GM19463 (cell line): ENCODE data around the gene CTNNA3.

Experiments used
- ATAC-seq: cut with Tn5 transposase; IDR thresholded peaks from one replicate; pipeline ENCODE4 v1.9.1; 2021; ENCODE audit warnings: mild to moderate bottlenecking, moderate library complexity; ENCODE audit not compliant: unreplicated experiment

CTNNA3 gene

GRCh38 chr10:66591865-66592264, 1104.1 kb downstream of the CTNNA3 start:
- no peak for ATAC-seq

DNA sequence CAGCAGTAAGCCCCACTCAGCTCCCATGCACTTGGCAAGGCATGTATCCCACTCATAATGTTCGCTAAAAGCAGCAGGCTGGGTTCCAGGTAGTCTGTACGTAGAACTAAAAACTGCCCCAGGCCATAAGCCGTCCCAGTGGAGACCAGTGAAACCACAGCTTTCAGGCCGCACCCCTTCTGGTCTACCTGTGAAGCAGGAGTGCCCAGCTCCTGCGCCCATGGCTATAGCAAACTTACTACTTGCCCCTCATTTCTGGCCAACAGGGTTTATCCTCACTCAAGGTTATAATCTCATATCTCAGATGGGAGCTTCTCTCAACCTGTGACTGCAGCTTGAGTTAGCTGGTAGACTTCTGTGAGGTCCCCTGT, 1108.3 kb downstream of the CTNNA3 start:
- ATAC-seq = no peak

DNA sequence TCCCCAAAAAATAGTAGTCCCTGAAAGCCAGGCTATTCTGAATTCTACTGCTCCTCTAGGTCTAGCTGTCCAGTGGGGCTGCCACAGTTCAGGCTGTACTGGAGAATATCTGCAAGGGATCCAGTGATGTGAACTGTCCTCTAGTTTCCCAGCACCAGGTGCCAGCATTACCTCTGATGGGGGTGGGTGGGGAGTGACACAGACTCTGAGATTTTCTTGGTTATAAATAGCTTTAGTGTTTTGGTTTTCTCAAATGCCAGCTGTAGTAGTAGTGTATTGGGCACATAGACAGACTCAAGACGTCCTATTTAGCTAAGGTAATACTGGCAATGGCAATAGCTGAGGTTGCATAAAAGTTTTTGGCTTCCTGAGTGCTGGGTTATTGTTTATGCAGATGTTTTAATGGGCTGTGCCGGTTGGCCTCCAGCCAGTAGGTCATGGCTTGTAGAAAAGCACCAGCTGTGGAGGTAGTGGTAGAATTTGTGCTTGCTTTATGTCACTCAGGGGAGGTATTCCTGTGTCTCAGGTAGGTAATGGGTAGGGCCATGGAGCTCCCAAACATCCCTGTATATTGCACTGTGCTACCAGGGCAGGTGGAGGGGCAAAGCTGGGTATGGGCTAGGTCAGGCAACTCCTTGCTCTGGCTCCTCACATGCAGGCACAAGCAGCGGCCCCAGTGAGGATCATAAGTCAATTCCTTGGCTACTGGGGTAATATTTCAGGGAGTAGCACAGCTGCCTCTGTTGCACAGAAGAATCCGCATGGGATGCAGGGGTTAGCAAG, 1108.9 kb downstream of the CTNNA3 start:
- ATAC-seq = no peak

DNA sequence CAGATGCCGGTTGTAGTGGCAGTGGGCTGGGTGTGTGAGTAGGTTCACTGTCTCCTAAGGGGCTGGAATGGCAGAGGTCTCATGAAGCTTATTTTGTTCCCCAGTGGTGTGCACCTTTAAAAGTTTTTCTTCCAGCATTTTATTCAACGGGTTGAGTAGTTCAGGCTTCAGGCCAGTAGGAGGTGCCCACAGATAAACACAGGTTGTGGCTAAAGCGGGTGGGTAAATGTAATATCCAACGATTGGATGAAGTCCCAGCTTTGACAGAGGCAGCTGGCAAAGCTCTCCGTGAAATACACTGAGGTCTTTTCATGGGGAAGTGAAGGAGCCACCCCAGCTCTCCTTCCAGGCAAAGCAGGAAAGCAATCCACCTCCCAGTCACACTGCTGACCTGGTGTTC, 1109.9 kb downstream of the CTNNA3 start:
- no peak for ATAC-seq

DNA sequence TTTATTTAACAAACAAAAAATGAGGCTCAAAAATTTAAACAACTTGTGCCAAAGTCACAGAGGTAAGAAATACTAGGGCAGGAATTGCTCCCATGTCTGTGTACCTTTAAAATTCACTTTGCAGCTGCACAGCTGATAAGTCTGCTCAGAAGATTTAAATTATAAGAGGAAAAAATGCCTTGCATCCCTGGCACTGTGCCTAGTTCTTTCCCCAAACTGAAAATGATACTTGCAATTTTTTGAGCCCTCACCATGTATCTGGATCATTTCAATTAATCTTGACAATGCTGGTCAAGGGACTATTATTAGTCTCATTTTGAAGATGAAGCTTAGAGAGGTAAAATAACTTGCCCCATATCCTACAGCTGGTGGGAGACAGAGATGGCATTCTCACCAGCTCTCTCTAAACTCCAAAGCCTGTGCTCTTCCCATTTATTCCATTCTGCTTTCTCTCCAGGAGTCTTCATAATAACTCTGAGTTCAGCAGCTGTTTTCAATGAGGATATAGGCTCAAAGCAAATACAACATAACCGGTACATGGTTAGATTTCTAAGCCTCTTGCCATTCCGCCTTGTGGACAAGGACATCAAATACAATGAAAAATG, 1120.6 kb downstream of the CTNNA3 start:
- ATAC-seq = no peak

GRCh38 chr10:66572700-66573099, 1123.3 kb downstream of the CTNNA3 start:
- ATAC-seq = no peak

GRCh38 chr10:66565999-66566398, 1130.0 kb downstream of the CTNNA3 start:
- ATAC-seq = no peak

DNA sequence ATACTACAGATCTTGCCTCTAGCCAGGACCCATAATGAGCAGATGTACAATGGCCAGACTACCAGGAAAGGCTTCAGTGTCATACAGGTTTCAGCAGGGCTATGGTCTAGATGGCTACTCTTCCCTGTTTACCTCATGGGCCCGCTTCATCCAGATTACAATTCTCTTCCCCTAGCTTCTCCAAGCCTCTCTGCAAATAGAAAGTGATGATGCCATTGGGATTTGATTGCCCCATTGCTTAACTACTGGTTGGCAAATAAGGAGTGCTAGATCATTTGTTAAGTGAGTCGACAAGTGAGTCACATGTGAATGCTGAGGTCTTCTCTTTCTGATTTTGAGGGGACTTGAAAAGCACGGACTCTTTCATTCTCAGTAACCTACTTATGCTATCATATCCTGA, 1131.7 kb downstream of the CTNNA3 start:
- ATAC-seq = no peak

- ATAC-seq = no peak
Measured at GRCh38 chr10:66555061-66555460, 1140.9 kb downstream of the CTNNA3 start.

- no peak for ATAC-seq
Measured at GRCh38 chr10:66552331-66552730, 1143.7 kb downstream of the CTNNA3 start.

- no peak for ATAC-seq
Measured at GRCh38 chr10:66550351-66550750, 1145.6 kb downstream of the CTNNA3 start.

- no peak for ATAC-seq
Measured at GRCh38 chr10:66538908-66539307, 1157.1 kb downstream of the CTNNA3 start.

DNA sequence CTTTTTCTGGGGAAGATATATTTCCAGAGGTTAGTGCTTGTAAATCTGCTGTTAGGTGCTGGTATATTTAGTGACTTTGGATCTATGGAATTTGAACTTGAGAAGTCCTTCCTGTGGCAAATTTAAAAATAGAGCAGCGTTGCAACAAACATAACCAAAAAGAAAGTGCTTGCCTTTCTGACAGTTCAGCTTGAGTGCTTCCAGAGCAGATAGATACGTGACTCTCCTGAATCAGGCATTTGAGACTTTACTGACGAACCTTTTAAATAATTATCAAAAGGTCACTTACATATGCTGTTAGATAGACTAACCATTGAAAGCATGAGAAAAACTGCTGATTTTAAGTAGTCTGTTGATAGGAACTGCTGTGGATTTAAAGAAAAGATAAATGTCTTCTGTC, 1157.6 kb downstream of the CTNNA3 start:
- ATAC-seq = no peak

GRCh38 chr10:66537186-66537585, 1158.8 kb downstream of the CTNNA3 start:
- ATAC-seq = no peak

- ATAC-seq = no peak
Measured at GRCh38 chr10:66535439-66535838, 1160.6 kb downstream of the CTNNA3 start.

GRCh38 chr10:66534866-66535265, 1161.1 kb downstream of the CTNNA3 start:
- ATAC-seq = no peak

GRCh38 chr10:66521506-66521905, 1174.5 kb downstream of the CTNNA3 start:
- no peak for ATAC-seq

DNA sequence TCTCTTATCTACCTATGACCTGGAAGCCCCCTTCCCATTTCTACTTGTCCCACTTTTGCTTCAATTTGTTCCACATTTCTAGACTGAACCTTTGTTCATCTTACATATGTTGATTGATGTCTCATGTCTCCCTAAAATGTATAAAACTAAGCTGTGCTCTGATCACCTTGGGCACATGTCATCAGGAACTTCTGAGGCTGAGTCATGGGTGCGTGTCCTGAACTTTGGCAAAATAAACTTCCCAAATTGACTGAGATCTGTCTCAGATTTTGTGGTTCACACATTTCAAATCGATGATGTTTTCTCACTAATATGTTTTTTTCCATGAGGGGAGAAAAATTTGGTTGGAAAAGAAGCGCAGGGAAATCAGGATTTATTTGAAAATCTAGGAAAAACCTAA, 1176.4 kb downstream of the CTNNA3 start:
- ATAC-seq = no peak

DNA sequence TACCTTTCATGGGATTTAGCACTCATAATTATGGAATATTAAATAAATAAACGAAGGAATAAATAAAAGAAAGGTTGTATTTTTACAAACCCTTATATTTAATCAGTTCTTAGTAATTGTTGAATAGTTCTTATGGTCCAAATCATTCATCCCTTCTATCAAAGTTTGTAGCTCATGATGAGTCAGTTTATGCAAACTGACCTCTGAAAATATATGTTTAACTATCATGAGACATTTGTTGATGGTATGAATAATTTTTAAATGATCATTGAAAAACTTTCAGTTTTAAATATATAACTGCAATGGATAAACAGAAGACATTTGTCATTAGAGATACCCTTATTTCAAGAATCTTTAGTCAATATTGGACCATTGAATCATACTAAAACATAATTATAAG, 1181.3 kb downstream of the CTNNA3 start:
- ATAC-seq = no peak

DNA sequence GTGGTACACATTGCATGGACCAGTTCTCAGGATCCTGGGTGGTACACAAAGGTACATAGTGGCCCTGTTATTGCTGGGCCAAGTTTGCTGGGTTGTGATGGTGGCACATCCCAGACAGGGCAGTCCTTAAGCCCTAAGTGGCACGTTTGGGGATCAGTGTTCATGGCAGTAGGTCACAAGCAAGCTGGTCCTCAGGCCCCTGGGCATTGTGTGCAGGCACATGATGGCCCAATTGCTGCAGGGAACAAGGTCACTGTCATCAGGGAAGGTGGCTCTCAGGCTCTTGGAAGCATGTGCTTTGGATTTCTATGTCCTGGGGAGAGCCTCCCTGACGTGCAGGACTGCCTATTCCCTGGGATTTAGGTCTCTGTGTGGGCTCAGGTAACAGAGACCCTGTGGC, 1182.5 kb downstream of the CTNNA3 start:
- ATAC-seq = no peak

DNA sequence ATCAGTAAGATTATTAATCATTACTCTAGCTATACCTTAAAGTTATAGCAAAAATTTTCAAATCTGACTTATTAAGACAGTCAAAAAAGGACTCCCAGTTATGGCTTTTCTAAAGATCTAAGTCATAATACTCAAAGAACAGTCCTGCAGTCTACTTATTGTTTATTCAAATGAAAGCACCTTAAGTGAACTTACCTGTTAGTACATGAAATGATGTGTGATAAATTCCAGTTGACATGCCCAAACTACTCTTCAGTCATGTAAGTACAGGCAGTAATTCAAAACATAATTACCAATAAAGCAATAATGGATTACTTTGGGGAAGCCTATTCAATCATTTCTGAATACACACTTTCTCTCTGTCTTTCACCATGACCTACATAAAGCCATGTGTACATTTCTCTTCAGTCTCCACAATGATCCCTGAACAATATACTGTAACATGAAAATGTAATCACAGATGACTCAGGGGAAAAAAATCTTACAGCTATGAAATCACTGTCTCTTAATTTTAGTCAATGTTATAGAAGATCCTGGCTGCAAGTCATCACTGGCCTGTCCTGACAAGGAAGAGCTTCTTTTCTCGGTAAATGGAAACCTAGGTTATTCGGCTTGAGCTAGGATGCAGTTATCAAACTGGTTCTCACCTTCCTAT, 1190.9 kb downstream of the CTNNA3 start:
- ATAC-seq = no peak

DNA sequence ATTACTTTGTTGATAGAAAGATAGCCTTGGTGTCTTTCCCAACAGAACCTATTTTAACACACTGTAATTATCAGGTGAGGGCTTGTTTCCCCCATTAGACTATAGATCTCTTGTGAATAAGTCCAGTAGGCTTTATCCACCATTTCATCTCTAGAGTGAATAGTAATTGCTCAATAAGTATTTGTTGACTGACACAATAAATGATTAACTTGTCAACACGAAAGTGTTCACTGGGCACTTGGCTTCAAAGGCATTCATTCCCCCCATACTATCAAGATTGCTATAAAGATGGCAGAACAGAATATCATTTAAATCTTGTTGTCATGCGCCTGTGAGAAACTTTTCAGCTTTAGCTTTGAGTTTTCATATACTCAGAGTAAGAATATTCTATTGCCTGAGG, 1194.6 kb downstream of the CTNNA3 start:
- ATAC-seq = no peak
